Neural cell (in vitro differentiated cells): ENCODE data around the gene SUSD3.

Source experiments
- EP300 ChIP-seq: fragments of 450-650 bp; conservative IDR thresholded peaks from 2 replicates; pipeline ENCODE4 v1.6.1; 2014; ENCODE audit warnings: antibody characterized with exemption, mild to moderate bottlenecking, moderate library complexity; ENCODE audit not compliant: poor library complexity, severe bottlenecking
- EZH2 ChIP-seq: fragments of 200-600, 300-800 bp; shearing (Covaris generic), sonication (generic); IDR thresholded peaks from 2 replicates; pipeline ENCODE4 v1.6.1; 2014; ENCODE audit warnings: antibody characterized with exemption, low read length, borderline replicate concordance, mild to moderate bottlenecking; ENCODE audit not compliant: insufficient read depth, poor library complexity, severe bottlenecking
- MXI1 ChIP-seq: fragments of 450-650 bp; conservative IDR thresholded peaks from 2 replicates; pipeline ENCODE4 v1.6.1; 2014; ENCODE audit warnings: antibody characterized with exemption, mild to moderate bottlenecking; ENCODE audit not compliant: poor library complexity, severe bottlenecking
- POLR2AphosphoS5 ChIP-seq: IDR thresholded peaks from 2 replicates; pipeline ENCODE4 v1.6.1; 2012
- RAD21 ChIP-seq: fragments of 450-650 bp; conservative IDR thresholded peaks from 2 replicates; pipeline ENCODE4 v1.6.1; 2014; ENCODE audit warnings: antibody characterized with exemption, mild to moderate bottlenecking, moderate library complexity
- SMC3 ChIP-seq: fragments of 450-650 bp; conservative IDR thresholded peaks from 2 replicates; pipeline ENCODE4 v1.6.1; 2014; ENCODE audit warnings: antibody characterized with exemption, mild to moderate bottlenecking, moderate library complexity; ENCODE audit not compliant: poor library complexity
- TF ChIP-seq, protein P1 (sequence below): fragments of 450-650 bp; IDR thresholded peaks from 2 replicates; pipeline ENCODE4 v1.5.1; 2014; ENCODE audit warnings: antibody characterized with exemption, mild to moderate bottlenecking, moderate library complexity; ENCODE audit not compliant: poor library complexity, severe bottlenecking

DNA sequence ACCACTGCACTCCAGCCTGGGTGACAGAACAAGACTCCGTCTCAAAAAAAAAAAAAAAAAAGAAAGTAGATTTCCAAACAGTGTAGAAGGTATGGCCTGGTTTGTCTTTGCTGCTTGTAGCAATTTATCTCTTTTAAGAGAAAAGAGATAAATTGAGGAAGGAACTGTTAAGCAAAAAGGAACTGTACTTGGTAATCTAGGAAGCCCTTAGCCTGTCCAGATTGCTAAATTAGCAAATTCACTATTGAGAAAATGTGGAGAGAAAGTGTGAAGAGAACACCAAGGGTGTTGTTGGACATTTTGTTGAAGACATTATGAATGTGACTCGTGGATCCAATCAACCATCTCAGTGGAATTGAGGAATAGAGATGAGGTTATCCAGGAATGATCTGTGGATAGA lies 13.0 kb upstream of the SUSD3 start:
- TF ChIP-seq RAD21 (no peak), POLR2AphosphoS5 (no peak), EP300 (no peak), MXI1 (no peak), EZH2 (no peak), SMC3 (no peak)
- TF ChIP-seq, protein P1, sequence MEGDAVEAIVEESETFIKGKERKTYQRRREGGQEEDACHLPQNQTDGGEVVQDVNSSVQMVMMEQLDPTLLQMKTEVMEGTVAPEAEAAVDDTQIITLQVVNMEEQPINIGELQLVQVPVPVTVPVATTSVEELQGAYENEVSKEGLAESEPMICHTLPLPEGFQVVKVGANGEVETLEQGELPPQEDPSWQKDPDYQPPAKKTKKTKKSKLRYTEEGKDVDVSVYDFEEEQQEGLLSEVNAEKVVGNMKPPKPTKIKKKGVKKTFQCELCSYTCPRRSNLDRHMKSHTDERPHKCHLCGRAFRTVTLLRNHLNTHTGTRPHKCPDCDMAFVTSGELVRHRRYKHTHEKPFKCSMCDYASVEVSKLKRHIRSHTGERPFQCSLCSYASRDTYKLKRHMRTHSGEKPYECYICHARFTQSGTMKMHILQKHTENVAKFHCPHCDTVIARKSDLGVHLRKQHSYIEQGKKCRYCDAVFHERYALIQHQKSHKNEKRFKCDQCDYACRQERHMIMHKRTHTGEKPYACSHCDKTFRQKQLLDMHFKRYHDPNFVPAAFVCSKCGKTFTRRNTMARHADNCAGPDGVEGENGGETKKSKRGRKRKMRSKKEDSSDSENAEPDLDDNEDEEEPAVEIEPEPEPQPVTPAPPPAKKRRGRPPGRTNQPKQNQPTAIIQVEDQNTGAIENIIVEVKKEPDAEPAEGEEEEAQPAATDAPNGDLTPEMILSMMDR: no peak
